ENCODE data around the gene SERBP1. TPM values are rescaled to one million over a fixed set of nuclear protein-coding genes. Genes with fewer than 3 reads are reported as not detected.
"Not testable (repeated sequence)": the region's sequence is repeated elsewhere in the genome, so short reads cannot be mapped to it uniquely, and the experiment has no call there.

The SERBP1 gene
- total RNA-seq, 1 experiment from 2014 or later = 447 TPM

DNA sequence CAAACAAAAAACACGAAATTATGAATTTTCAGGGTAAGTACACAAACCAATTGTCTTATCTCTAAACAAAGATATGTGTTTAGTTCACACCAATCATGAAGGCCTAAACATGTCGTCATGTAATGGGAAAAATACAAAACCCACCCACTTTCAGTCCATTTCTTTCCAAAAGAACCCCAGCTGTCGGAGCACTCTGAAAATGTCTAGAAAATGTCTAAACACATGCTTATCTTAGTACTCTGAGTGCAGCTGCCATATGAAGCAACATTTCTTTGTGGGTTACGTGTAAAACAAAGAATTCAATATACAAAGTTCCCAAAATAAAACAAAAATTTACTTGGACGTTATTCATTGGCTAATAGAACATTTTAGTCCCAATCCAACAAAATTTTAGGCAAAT, 22.7 kb downstream of the SERBP1 start:
- intact Hi-C loops (cut with micrococcal nuclease; ENCODE audit: unreplicated experiment) = no loop called here
- POLR2A ChIA-PET (ENCODE audit: low non-redundant PET) = no interaction called here
- H3K27me3 ChIP-seq (replicated peaks; ENCODE audit: insufficient read depth, low read depth, low read length, poor library complexity) = no peaks in the 10 kb centered on the region
- TF ChIP-seq, protein P1, sequence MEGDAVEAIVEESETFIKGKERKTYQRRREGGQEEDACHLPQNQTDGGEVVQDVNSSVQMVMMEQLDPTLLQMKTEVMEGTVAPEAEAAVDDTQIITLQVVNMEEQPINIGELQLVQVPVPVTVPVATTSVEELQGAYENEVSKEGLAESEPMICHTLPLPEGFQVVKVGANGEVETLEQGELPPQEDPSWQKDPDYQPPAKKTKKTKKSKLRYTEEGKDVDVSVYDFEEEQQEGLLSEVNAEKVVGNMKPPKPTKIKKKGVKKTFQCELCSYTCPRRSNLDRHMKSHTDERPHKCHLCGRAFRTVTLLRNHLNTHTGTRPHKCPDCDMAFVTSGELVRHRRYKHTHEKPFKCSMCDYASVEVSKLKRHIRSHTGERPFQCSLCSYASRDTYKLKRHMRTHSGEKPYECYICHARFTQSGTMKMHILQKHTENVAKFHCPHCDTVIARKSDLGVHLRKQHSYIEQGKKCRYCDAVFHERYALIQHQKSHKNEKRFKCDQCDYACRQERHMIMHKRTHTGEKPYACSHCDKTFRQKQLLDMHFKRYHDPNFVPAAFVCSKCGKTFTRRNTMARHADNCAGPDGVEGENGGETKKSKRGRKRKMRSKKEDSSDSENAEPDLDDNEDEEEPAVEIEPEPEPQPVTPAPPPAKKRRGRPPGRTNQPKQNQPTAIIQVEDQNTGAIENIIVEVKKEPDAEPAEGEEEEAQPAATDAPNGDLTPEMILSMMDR (conservative IDR thresholded peaks at IDR 0.05; ENCODE audit: low read depth, low read length) = no peak
- no peak for TF ChIP-seq EZH2 (IDR thresholded peaks at IDR 0.05; ENCODE audit: borderline replicate concordance, low read depth, low read length, poor library complexity, severe bottlenecking)
- CTCF ChIA-PET = no interaction called here
- DNase-seq (ENCODE audit: low spot score) = no peak
- BruUV-seq (replicated peaks) = no TSS peak
- H3K36me3 ChIP-seq (ENCODE audit: insufficient read depth, low read length, poor library complexity, severe bottlenecking) = peaks cover 32% of the 10 kb centered on the region
- no peak overlapping the region for H3K4me3 ChIP-seq (ENCODE audit: low read depth, low read length, poor library complexity, severe bottlenecking)
- H3K9me3 ChIP-seq (ENCODE audit: low read depth, low read length, poor library complexity, severe bottlenecking) = no peaks in the 10 kb centered on the region
- H3K27ac ChIP-seq (ENCODE audit: low read depth, low read length, poor library complexity, severe bottlenecking) = no peak overlapping the region
- peaks cover 5% of the 10 kb centered on the region for H3K4me1 ChIP-seq (ENCODE audit: insufficient read depth, low read length, poor library complexity, severe bottlenecking)

DNA sequence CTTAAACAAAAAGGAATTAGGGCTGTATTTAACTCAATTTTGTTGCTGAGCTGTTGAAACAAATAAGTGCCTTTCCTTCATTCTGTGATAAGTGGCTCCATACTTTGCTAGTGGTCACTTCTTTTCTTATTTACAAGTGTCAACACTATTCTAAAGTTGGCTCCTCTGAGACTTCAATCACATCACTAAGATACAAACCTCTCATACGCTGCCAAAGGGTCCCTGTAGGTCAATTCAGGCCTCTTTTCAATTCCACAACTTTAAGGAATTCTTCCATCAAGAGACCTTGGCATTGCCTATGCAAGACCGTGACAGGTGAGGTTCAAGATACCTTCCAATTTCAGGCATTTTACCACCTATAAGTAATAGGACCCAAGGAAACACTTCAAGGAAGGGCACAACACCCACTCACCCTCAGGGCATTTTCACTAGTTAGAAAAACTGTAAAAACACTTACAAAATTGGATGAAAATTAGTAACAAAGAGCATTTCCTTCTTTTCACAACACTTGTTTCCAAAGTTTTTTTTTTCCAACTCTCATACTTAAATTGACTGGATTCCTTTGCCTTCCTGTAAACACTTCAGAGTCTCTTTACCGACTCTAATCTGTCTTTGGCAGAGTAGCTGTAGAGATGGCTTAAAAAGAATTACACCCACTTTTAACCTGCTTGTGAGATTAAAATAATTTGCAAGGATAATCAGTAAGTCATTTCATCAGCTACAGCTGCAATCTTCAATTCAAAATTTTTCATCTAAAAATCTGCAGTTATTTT, 24.5 kb downstream of the SERBP1 start:
- no peak for TF ChIP-seq EZH2 (IDR thresholded peaks at IDR 0.05; ENCODE audit: borderline replicate concordance, low read depth, low read length, poor library complexity, severe bottlenecking)
- BruUV-seq (replicated peaks) = no TSS peak
- no peaks in the 10 kb centered on the region for H3K9me3 ChIP-seq (ENCODE audit: low read depth, low read length, poor library complexity, severe bottlenecking)
- DNase-seq (ENCODE audit: low spot score) = no peak
- no peak overlapping the region for H3K4me3 ChIP-seq (ENCODE audit: low read depth, low read length, poor library complexity, severe bottlenecking)
- peak overlapping the region; percentile 24 for H3K27ac ChIP-seq (ENCODE audit: low read depth, low read length, poor library complexity, severe bottlenecking)
- ChIA-PET CTCF (no interaction called here), POLR2A (ENCODE audit: low non-redundant PET) (no interaction called here)
- peaks cover 5% of the 10 kb centered on the region for H3K4me1 ChIP-seq (ENCODE audit: insufficient read depth, low read length, poor library complexity, severe bottlenecking)
- intact Hi-C loops (cut with micrococcal nuclease; ENCODE audit: unreplicated experiment) = no loop called here
- no peaks in the 10 kb centered on the region for H3K27me3 ChIP-seq (replicated peaks; ENCODE audit: insufficient read depth, low read depth, low read length, poor library complexity)
- H3K36me3 ChIP-seq (ENCODE audit: insufficient read depth, low read length, poor library complexity, severe bottlenecking) = peaks cover 15% of the 10 kb centered on the region

DNA sequence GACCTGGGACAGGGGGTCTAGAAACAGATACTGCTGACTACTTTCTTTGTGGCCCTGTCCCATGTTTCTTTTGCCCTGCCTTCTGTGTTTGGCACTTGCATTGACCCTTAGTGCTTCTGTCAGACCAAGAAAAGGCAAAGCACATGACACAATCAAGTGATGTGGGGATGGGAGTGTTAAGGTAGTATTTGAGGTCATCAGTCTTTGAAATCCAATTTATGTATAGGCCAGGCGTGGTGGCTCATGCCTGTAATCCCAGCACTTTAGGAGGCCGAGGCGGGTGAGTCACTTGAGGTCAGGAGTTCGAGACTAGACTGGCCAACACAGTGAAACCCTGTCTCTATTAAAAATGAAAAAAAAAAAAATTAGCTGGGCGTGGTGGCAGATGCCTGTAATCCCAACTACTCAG, 26.0 kb downstream of the SERBP1 start:
- BruUV-seq (replicated peaks) = no TSS peak
- Histone ChIP-seq H3K4me3 (ENCODE audit: low read depth, low read length, poor library complexity, severe bottlenecking) (no peak overlapping the region), H3K4me1 (ENCODE audit: insufficient read depth, low read length, poor library complexity, severe bottlenecking) (peaks cover 5% of the 10 kb centered on the region), H3K36me3 (ENCODE audit: insufficient read depth, low read length, poor library complexity, severe bottlenecking) (peaks cover 4% of the 10 kb centered on the region), H3K27me3 (replicated peaks; ENCODE audit: insufficient read depth, low read depth, low read length, poor library complexity) (no peaks in the 10 kb centered on the region), H3K27ac (ENCODE audit: low read depth, low read length, poor library complexity, severe bottlenecking) (no peak overlapping the region), H3K9me3 (ENCODE audit: low read depth, low read length, poor library complexity, severe bottlenecking) (no peaks in the 10 kb centered on the region)
- TF ChIP-seq, protein P1 (conservative IDR thresholded peaks at IDR 0.05; ENCODE audit: low read depth, low read length) = no peak
- TF ChIP-seq EZH2 (IDR thresholded peaks at IDR 0.05; ENCODE audit: borderline replicate concordance, low read depth, low read length, poor library complexity, severe bottlenecking) = no peak
- ChIA-PET POLR2A (ENCODE audit: low non-redundant PET) (no interaction called here), CTCF (no interaction called here)
- intact Hi-C loops (cut with micrococcal nuclease; ENCODE audit: unreplicated experiment) = no loop called here
- DNase-seq (ENCODE audit: low spot score) = no peak

DNA sequence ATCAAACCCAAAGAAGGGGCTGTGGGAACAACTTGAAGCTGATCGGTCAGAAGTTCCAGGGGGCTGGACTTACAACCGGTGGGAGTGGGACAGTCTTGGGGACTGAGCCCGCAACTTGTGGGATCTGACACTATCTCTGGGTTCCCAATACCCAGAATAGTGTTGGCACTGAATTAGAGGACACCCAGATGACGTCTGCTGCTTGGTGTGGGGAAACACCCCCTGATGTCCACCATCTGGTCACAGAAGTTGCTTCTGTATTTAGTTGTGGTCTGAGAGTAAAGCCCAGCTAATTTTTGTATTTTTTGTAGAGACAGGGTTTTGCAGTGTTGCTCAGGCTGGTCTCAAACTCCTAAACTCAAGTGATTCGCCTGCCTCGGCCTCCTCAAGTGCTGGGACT, 28.8 kb downstream of the SERBP1 start:
- Histone ChIP-seq H3K27me3 (replicated peaks; ENCODE audit: insufficient read depth, low read depth, low read length, poor library complexity) (no peaks in the 10 kb centered on the region), H3K27ac (ENCODE audit: low read depth, low read length, poor library complexity, severe bottlenecking) (no peak overlapping the region), H3K4me3 (ENCODE audit: low read depth, low read length, poor library complexity, severe bottlenecking) (no peak overlapping the region), H3K36me3 (ENCODE audit: insufficient read depth, low read length, poor library complexity, severe bottlenecking) (peaks cover 4% of the 10 kb centered on the region), H3K9me3 (ENCODE audit: low read depth, low read length, poor library complexity, severe bottlenecking) (no peaks in the 10 kb centered on the region), H3K4me1 (ENCODE audit: insufficient read depth, low read length, poor library complexity, severe bottlenecking) (peaks cover 5% of the 10 kb centered on the region)
- intact Hi-C loops (cut with micrococcal nuclease; ENCODE audit: unreplicated experiment) = no loop called here
- ChIA-PET POLR2A (ENCODE audit: low non-redundant PET) (no interaction called here), CTCF (no interaction called here)
- no TSS peak for BruUV-seq (replicated peaks)
- no peak for DNase-seq (ENCODE audit: low spot score)
- TF ChIP-seq EZH2 (IDR thresholded peaks at IDR 0.05; ENCODE audit: borderline replicate concordance, low read depth, low read length, poor library complexity, severe bottlenecking) = no peak
- TF ChIP-seq, protein P1 (conservative IDR thresholded peaks at IDR 0.05; ENCODE audit: low read depth, low read length) = no peak

DNA sequence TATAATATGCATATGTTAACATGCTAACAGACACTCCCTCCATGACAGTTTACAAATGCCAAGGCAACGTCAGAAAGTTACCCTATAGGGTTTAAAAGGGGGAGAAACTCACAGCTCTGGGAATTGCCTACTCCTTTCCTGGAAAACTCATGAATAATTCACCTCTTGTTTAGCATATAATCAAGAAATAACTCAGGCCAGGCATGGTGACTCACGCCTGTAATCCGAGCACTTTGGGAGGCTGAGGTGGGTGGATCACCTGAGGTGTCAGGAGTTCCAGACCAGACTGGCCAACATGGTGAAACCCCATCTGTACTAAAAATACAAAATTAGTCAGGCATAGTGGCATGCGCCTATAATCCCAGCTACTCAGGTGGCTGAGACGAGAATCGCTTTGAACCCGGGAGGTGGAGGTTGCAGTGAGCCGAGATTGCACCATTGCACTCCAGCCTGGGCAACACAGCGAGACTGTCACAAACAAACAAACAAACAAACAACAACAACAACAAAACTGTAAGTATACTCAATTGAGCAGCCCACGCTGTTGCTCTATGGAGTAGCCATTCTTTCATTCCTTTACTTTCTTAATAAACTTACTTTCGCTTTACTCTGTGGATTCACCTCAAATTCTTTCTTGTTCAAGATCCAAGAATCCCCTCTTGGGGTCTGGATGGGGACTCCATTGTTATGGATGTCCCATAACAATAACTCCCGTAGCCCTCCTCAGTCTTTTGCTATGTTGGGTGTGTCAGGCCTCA, 30.0 kb downstream of the SERBP1 start:
- H3K27me3 ChIP-seq (replicated peaks; ENCODE audit: insufficient read depth, low read depth, low read length, poor library complexity); BruUV-seq (replicated peaks); H3K9me3 ChIP-seq (ENCODE audit: low read depth, low read length, poor library complexity, severe bottlenecking); H3K4me1 ChIP-seq (ENCODE audit: insufficient read depth, low read length, poor library complexity, severe bottlenecking); POLR2A ChIA-PET (ENCODE audit: low non-redundant PET); H3K36me3 ChIP-seq (ENCODE audit: insufficient read depth, low read length, poor library complexity, severe bottlenecking); intact Hi-C loops (cut with micrococcal nuclease; ENCODE audit: unreplicated experiment); H3K4me3 ChIP-seq (ENCODE audit: low read depth, low read length, poor library complexity, severe bottlenecking); H3K27ac ChIP-seq (ENCODE audit: low read depth, low read length, poor library complexity, severe bottlenecking): not testable (repeated sequence)
- CTCF ChIA-PET = interaction anchor here (1.0 kb wide), 1 partner anchor 166 kb away, joined by 4 read pairs; no protein-coding TSS in a partner anchor
- peak; percentile 50 for DNase-seq (ENCODE audit: low spot score)

All from A673 (cell line).